HG02973 (cell line): ENCODE data around the gene FAM228B.
"Not testable (repeated sequence)": the region's sequence is repeated elsewhere in the genome, so short reads cannot be mapped to it uniquely, and the experiment has no call there.

Experiments
- ATAC-seq: cut with Tn5 transposase; IDR thresholded peaks from one replicate; pipeline ENCODE4 v1.9.1; 2021; ENCODE audit warnings: moderate library complexity; ENCODE audit not compliant: unreplicated experiment

Gene FAM228B

GRCh38 chr2:24123195-24123921, at the start of gene FAM228B, which contains the start of gene PFN4:
Gene FAM228B (plus strand): TSS chr2:24123469. CDS start chr2:24124362, 893 bp downstream.
Gene PFN4 (minus strand): TSS chr2:24123334. CDS start chr2:24122535, 799 bp downstream.
- ATAC-seq: peak; percentile 85

GRCh38 chr2:24073816-24074215, 49.5 kb upstream of the FAM228B start:
- no peak for ATAC-seq

DNA sequence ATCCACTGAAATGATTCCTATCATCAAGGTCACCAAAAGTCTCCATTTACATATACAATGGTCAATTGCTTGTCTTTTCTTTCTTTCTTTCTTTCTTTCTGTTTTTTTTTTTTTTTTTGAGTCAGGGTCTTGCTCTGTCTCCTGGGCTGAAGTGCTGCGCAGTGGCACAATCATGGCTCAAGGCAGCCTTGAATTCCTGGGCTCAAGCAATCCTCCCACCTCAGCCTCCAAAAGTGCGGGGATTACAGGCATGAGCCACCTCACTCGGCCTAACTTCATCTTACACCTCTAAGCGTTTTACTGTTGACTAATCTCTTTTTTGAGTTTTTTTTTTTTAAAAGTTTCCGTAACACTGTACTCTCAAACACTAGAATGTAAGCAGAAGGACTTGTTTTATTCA, 48.0 kb upstream of the FAM228B start:
- ATAC-seq: no peak

GRCh38 chr2:24075915-24076848, 47.1 kb upstream of the FAM228B start, which contains the start of gene SF3B6:
Gene SF3B6 (minus strand): TSS chr2:24076326. CDS start chr2:24076229, 97 bp downstream.
- ATAC-seq: peak; percentile 90

GRCh38 chr2:24076849-24077534, 46.3 kb upstream of the FAM228B start:
- ATAC-seq: peak; percentile 23

- ATAC-seq: no peak
These were observed 45.8 kb upstream of the FAM228B start for GRCh38 chr2:24077535-24077877.

- ATAC-seq: no peak
These were observed 45.4 kb upstream of the FAM228B start for GRCh38 chr2:24077879-24078278.

DNA sequence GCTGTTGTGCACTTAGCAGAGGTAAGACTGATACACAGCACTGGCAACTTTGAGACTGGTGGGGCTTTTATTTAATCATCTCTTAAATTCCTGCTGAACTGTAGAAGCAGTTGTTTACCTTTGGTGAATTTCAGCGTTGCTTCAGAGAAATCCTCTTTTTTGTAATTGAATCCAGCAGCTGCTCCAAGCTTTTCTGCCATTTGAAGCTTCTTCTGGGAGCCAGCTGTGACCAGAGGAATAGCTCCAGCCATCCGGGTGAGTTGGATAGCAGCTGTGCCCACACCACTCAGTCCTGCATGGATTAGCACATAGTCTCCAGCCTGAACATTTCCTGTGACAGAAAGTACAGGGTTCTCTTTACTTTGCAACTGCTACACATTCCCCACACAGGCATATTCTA, 42.6 kb upstream of the FAM228B start:
- no peak for ATAC-seq

DNA sequence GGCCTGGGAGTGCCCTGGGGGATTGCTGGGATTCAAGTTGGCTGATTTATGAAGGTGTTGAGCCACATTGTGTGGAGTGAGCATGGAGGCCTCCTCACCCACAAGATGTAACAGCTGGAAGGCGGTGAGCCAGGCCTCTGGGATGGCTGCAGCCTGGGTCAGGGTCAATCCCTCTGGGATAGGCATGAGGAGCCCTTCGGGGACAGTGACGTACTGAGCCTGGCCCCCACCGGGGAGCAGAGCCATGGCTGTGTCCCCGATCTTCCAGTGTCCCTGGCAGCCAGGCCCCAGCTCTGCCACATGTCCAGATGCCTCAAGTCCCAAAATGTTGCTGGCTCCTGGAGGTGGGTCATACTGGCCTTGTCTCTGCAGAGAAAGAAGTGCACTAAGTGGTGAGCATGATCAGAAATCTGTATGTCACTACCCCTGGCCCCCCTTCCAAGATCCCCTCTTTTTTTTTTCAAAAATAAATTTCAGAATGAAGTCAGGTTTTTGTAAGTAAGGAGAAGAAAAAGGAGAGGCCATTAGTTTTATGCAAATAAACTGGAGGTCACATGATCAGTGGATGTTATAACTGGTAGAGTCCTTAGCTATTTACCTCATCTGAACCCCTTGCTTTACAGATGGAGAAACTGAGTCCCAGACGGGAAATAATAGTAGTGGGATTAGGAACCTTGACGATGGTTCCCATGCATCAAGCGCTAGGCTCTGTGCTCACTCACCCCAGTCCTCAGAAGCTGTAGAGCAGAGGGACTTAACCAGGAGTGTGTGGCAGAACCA, 40.3 kb upstream of the FAM228B start:
- no peak for ATAC-seq

GRCh38 chr2:24083567-24084385, 39.5 kb upstream of the FAM228B start:
- peak; percentile 69 for ATAC-seq

DNA sequence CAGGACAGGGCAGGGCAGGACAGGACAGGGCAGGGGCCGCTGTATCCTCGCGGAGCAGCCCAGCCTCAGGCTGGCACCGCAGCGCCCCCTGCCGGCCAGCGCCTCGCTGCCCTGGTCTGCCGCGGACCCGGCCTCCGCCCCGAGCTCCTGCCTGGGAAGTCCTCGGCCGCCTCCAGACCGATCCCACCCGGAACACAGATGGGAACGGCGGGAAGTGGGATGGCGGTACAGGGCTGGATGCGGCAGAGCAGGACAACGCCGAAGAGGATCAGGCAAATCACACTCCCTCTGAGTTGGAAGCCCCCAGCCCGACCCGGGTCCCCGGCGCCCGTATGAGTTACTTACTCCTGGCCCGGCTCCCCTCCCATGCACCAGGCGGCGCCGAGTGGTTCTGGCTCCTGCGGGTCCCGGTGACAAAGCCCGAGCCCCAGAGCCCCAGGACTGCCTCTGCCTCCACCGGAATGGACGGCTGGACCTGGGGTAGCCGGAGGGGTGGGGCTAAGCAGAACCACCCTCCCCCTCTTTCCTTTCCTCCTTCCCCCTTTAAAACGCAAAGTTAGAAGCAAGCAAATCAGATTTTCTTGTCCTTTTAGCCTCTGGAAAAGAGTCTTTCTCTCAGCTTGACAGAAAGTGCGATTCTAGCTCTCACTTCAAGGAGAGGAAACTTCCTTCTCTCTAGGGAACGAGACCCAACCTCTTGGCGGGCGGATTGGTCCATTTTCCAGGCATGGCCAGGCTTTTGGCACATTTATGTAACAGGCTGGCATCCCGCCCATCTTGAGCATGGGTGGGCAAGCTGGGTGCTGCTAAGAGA, 38.7 kb upstream of the FAM228B start, which contains the start of gene TP53I3:
Gene TP53I3 (minus strand): TSS at position 449 of the 814 bp plus-strand sequence. CDS start 508 bp downstream, outside the sequence.
- ATAC-seq: peak; percentile 66

DNA sequence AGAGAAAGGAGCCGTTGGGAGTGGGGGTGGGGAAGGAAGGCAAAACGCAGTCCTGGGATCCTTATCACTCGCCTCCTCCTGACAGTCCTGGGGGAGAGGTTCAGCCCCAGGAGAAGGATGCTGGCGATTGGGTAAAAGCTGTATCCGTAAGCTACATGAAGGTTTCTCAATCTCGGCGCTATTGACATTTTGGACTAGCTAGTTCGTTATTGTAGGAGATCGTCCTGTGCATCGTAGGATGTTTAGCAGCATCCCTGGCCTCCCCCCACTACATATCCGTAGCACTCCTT, 38.1 kb upstream of the FAM228B start:
- no peak for ATAC-seq

GRCh38 chr2:24086241-24086640, 37.0 kb upstream of the FAM228B start:
- no peak for ATAC-seq

DNA sequence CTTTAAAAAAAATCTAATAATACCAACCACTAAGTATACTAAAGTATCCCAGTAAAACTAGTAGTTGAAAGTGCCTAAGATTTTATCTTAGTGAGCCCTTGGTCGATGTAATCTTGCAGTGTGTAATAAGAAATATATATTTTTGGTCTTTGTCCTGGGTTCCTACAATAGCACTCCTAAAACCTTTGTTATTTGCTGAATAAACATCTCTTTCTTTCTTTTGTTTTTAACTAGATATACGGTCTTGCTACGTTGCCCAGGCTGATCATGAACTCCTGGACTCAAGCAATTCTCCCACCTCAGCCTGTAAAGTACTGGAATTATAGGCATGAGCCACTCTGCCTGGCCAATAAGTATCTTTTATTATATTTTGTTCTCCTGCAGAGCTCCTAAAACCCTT, 36.2 kb upstream of the FAM228B start:
- ATAC-seq: no peak

- no peak for ATAC-seq
These were observed 34.4 kb upstream of the FAM228B start for GRCh38 chr2:24088821-24089359.

DNA sequence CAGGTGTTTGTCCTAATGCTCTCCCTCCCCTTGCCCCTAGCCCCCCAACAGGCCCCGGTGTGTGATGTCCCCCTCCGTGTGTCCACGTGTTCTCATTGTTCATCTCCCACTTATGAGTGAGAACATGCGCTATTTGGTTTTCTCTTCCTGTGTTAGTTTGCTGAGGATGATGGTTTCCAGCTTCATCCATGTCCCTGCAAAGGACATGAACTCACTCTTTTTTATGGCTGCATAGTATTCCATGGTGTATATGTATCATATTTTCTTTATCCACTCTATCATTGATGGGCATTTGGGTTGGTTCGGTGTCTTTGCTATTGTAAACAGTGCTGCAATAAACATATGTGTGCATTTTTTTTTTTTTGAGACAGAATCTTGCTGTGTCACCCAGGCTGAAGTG, 30.0 kb upstream of the FAM228B start:
- ATAC-seq: not testable (repeated sequence)

DNA sequence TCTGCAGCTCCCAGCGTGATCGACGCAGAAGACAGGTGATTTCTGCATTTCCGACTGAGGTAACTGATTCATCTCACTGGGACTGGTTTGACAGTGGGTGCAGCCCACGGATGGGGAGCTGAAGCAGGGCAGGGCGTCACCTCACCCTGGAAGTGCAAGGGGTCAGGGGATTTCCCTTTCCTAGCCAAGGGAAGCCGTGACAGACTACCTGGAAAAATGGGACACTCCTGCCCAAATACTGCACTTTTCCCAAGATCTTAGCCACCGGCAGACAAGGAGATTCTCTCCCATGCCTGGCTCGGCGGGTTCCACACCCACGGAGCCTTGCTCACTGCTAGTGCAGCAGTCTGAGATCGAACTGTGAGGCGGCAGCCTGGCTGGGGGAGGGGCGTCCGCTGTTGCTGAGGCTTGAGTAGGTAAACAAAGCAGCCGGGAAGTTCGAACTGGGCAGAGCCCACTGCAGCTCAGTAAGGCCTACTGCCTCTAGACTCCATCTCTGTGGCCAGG, 28.0 kb upstream of the FAM228B start:
- ATAC-seq: not testable (repeated sequence)

- not testable (repeated sequence) for ATAC-seq
These were observed 22.5 kb upstream of the FAM228B start for GRCh38 chr2:24100732-24101131.
